PC-3 (cell line): ENCODE measurements around the gene MPND. TPM values are rescaled to one million over a fixed set of nuclear protein-coding genes. Genes with fewer than 3 reads are reported as not detected.

ENCODE experiments used
- ATAC-seq: fragments of 200-7000 bp; cut with Tn5 transposase; 2 replicates; pipeline ENCODE4 v1.9.1; 2020; ENCODE audit warnings: mild to moderate bottlenecking, moderate library complexity
- BruUV-seq: library from RNA; stranded (reverse); fragments of 400-500 nt; replicated peaks from 2 replicates; lab custom pipeline; 2021; lab: Mats Ljungman, UMichigan
- CTCF ChIA-PET: fragments of 300-600 bp; sonication (Branson Sonifier 250); formaldehyde crosslinking; loops from one replicate; lab custom pipeline; 2022; ENCODE audit warnings: antibody characterized with exemption; lab: Charles Lee
- POLR2A ChIA-PET: fragments of 300-600 bp; sonication (Branson Sonifier 250); formaldehyde crosslinking; loops from one replicate; lab custom pipeline; 2022; ENCODE audit warnings: antibody characterized with exemption; ENCODE audit not compliant: unreplicated experiment; lab: Charles Lee
- DNase-seq: peaks from one replicate; pipeline ENCODE4 v3.0.0-alpha.2; 2015
- H2AFZ ChIP-seq: fragments of 300-600 bp; sonication (generic); 2 replicates; pipeline ENCODE4 v1.6.0; 2016; ENCODE audit warnings: antibody characterized with exemption, low read length
- H3F3A ChIP-seq: fragments of 300-600 bp; sonication (generic); one replicate; pipeline ENCODE4 v1.6.0; 2017; ENCODE audit warnings: antibody characterized with exemption, low read length, control low read depth, mild to moderate bottlenecking; ENCODE audit not compliant: unreplicated experiment
- H3K27ac ChIP-seq: fragments of 300-600 bp; sonication (generic); 2 replicates; pipeline ENCODE4 v1.5.1; 2016; ENCODE audit warnings: mild to moderate bottlenecking, low read length
- H3K27me3 ChIP-seq: fragments of 300-600 bp; sonication (generic); 2 replicates; pipeline ENCODE4 v1.6.1; 2016; ENCODE audit warnings: low read length, mixed read lengths
- H3K36me3 ChIP-seq: fragments of 300-600 bp; sonication (generic); 2 replicates; pipeline ENCODE4 v1.6.1; 2016; ENCODE audit warnings: low read depth, mixed run types, low read length, mixed read lengths
- H3K4me1 ChIP-seq: fragments of 300-600 bp; sonication (generic); 2 replicates; pipeline ENCODE4 v1.5.1; 2016; ENCODE audit warnings: low read length; ENCODE audit not compliant: insufficient read depth
- H3K4me2 ChIP-seq: fragments of 300-600 bp; sonication (generic); 2 replicates; pipeline ENCODE4 v1.6.0; 2016; ENCODE audit warnings: low read length
- H3K4me3 ChIP-seq: fragments of 300-600 bp; sonication (generic); 2 replicates; pipeline ENCODE4 v1.5.1; 2016; ENCODE audit warnings: mild to moderate bottlenecking, low read length, mixed read lengths
- H3K79me2 ChIP-seq: fragments of 300-600 bp; sonication (generic); 2 replicates; pipeline ENCODE4 v1.6.1; 2017; ENCODE audit warnings: low read length, mixed read lengths
- H3K9ac ChIP-seq: fragments of 300-600 bp; sonication (generic); 2 replicates; pipeline ENCODE4 v1.6.0; 2016; ENCODE audit warnings: mild to moderate bottlenecking, low read length
- H3K9me2 ChIP-seq: fragments of 300-600 bp; sonication (generic); replicated peaks from 2 replicates; pipeline ENCODE4 v1.6.1; 2016; ENCODE audit warnings: mixed run types, low read length, mixed read lengths
- H3K9me3 ChIP-seq: fragments of 300-600 bp; sonication (generic); 2 replicates; pipeline ENCODE4 v1.6.1; 2016; ENCODE audit warnings: low read length, mixed read lengths
- H4K20me1 ChIP-seq: fragments of 300-600 bp; sonication (generic); 2 replicates; pipeline ENCODE4 v1.6.1; 2016; ENCODE audit warnings: low read length, mixed read lengths
- EZH2 ChIP-seq: fragments of 300-600 bp; sonication (generic); IDR thresholded peaks from one replicate; pipeline ENCODE4 v1.6.1; 2017; ENCODE audit warnings: antibody characterized with exemption, mild to moderate bottlenecking, low read length; ENCODE audit not compliant: unreplicated experiment
- EZH2phosphoT487 ChIP-seq: fragments of 300-600 bp; sonication (generic); IDR thresholded peaks from 2 replicates; pipeline ENCODE4 v1.6.1; 2018; ENCODE audit warnings: mild to moderate bottlenecking, antibody characterized with exemption, low read length, borderline replicate concordance
- intact Hi-C: fragments of 100-400 bp; cut with micrococcal nuclease; formaldehyde crosslinking; loops from 2 replicates; pipeline ENCODE4 v1.9.0; 2023
- total RNA-seq: library from RNA; depleted of rRNA; stranded (reverse); fragments of >200 nt; gene quantifications from 2 replicates; pipeline ENCODE4 v1.2.3, GENCODE V29; 2014
- TF ChIP-seq, protein P1 (sequence below): fragments of 300-600 bp; sonication (generic); conservative IDR thresholded peaks from 2 replicates; pipeline ENCODE4 v1.5.1; 2017; ENCODE audit warnings: antibody characterized with exemption, low read depth, mild to moderate bottlenecking, low read length

Gene MPND
- total RNA-seq, 1 experiment from 2014 or later: 5.6 TPM

- H3K27ac ChIP-seq: no peak overlapping the region
- no TSS peak for BruUV-seq
- intact Hi-C loops: no loop called here
- no peaks in the 10 kb centered on the region for H3K9me3 ChIP-seq
- H3K79me2 ChIP-seq: no peaks in the 10 kb centered on the region
- ChIA-PET POLR2A (no interaction called here), CTCF (no interaction called here)
- H3K4me3 ChIP-seq: no peak overlapping the region
- H3K36me3 ChIP-seq: no peaks in the 10 kb centered on the region
- H3K4me1 ChIP-seq: no peaks in the 10 kb centered on the region
- DNase-seq: no peak
- ATAC-seq: no peak
- no peak overlapping the region for H3K4me2 ChIP-seq
- no peaks in the 10 kb centered on the region for H3K9me2 ChIP-seq
- no peaks in the 10 kb centered on the region for H3K27me3 ChIP-seq
- no peak overlapping the region for H2AFZ ChIP-seq
- no peak for TF ChIP-seq EZH2
- TF ChIP-seq EZH2phosphoT487: no peak
- TF ChIP-seq, protein P1, sequence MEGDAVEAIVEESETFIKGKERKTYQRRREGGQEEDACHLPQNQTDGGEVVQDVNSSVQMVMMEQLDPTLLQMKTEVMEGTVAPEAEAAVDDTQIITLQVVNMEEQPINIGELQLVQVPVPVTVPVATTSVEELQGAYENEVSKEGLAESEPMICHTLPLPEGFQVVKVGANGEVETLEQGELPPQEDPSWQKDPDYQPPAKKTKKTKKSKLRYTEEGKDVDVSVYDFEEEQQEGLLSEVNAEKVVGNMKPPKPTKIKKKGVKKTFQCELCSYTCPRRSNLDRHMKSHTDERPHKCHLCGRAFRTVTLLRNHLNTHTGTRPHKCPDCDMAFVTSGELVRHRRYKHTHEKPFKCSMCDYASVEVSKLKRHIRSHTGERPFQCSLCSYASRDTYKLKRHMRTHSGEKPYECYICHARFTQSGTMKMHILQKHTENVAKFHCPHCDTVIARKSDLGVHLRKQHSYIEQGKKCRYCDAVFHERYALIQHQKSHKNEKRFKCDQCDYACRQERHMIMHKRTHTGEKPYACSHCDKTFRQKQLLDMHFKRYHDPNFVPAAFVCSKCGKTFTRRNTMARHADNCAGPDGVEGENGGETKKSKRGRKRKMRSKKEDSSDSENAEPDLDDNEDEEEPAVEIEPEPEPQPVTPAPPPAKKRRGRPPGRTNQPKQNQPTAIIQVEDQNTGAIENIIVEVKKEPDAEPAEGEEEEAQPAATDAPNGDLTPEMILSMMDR: no peak
- H4K20me1 ChIP-seq: no peaks in the 10 kb centered on the region
- no peak overlapping the region for H3K9ac ChIP-seq
- no peaks in the 10 kb centered on the region for H3F3A ChIP-seq
Measured at GRCh38 chr19:4295972-4296771, 47.2 kb upstream of the MPND start.

DNA sequence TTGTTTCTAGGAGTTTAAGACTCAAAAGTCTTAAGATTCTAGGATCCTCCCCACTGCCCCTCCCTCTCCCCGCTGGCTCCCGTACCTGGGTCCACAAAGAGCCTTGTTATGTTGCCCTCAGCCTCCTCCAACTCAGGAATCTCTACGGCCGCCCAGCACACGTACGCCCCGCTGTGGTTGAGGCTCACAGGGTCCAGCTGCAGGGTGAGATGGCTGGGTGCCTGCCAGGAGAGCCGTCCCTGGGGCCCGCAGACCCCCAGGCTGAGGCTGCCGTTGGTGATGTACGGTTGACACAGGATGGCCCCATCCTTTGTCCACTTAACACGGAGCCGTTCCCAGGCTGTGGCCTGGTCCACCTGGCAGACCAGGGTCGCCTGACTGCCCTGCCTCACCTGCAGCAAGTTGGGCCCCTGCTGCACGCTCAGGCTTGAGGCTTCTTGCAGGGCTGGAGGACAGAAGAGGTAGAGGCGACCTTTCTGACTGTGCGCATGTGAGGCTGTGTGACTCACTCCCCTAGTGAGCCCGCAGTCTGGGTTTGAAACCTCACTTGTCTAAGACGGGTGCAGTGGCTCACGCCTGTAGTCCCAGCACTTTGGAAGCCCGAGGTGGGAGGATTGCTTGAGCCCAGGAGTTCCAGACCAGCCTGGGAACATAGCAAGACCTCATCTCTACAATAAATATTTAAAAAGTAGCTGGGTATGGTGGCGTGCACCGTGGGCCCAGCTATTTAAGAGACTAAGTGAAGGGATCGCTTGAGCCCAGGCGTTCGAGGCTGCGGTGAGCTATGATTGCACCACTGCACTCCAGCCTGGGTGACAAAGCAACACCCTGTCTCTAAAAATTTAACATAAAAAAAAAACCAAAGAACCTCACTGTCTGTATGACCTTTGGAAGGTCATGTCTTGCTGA is 45.2 kb upstream of the MPND start:
- Histone ChIP-seq H3K27ac (no peak overlapping the region), H3K4me2 (no peak overlapping the region), H3K36me3 (no peaks in the 10 kb centered on the region), H4K20me1 (no peaks in the 10 kb centered on the region), H3K79me2 (no peaks in the 10 kb centered on the region), H3K9me2 (no peaks in the 10 kb centered on the region), H3K4me1 (no peaks in the 10 kb centered on the region), H3K27me3 (no peaks in the 10 kb centered on the region), H3K4me3 (no peak overlapping the region), H3K9me3 (no peaks in the 10 kb centered on the region), H3K9ac (no peak overlapping the region), H3F3A (no peaks in the 10 kb centered on the region), H2AFZ (no peak overlapping the region)
- intact Hi-C loops: no loop called here
- no peak for DNase-seq
- POLR2A ChIA-PET: no interaction called here
- no peak for ATAC-seq
- BruUV-seq: no TSS peak
- no peak for TF ChIP-seq EZH2
- CTCF ChIA-PET: no interaction called here

DNA sequence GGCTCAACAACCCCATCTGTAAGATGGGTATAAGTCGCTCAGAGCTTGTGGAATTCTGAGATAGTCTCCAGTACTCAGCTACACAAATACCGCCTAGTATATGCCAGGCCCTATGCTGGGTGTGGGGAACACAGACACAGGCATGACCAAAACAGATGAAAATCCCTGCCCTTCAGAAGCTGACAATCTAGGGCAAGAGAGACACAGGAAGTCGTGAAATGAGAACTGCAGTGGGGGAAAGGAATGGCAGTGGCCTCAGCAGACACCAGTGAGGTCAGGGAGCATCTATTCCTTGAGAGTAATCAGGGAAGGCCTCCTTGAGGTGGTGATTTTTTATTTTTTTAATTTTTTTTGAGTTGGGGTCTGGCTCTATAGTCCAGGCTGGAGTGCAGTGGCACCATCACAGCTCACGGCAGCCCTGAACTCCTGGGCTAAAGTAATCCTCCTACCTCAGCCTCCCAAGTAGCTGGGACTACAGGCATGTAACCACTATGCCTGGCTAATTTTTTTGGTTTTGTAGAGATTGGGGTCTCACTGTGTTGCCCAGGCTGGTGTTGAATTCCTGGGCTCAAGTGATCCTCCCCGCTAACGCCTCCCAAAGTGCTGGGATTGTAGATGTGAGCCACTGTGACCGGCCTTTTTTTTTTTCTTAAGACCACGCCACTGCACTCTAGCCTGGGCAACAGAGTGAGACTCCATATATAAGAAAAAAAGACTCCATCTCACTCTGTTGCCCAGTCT is 44.4 kb upstream of the MPND start:
- no TSS peak for BruUV-seq
- no peak for ATAC-seq

More for the DNA sequence above, 44.4 kb upstream of the MPND start:
- Histone ChIP-seq H4K20me1 (no peaks in the 10 kb centered on the region), H3K9ac (no peak overlapping the region), H2AFZ (no peak overlapping the region), H3K27ac (no peak overlapping the region), H3K9me3 (no peaks in the 10 kb centered on the region), H3K36me3 (no peaks in the 10 kb centered on the region), H3F3A (no peaks in the 10 kb centered on the region), H3K79me2 (no peaks in the 10 kb centered on the region), H3K9me2 (no peaks in the 10 kb centered on the region), H3K4me2 (no peak overlapping the region), H3K4me3 (no peak overlapping the region), H3K4me1 (no peaks in the 10 kb centered on the region), H3K27me3 (no peaks in the 10 kb centered on the region)
- CTCF ChIA-PET: no interaction called here
- intact Hi-C loops: no loop called here
- TF ChIP-seq EZH2 (no peak), EZH2phosphoT487 (no peak)
- TF ChIP-seq, protein P1: no peak
- DNase-seq: no peak
- POLR2A ChIA-PET: no interaction called here
